HG02588 (cell line): Measurements from ENCODE around the gene RXFP3.

ENCODE experiments used
- ATAC-seq: cut with Tn5 transposase; IDR thresholded peaks from one replicate; pipeline ENCODE4 v1.9.1; 2021; ENCODE audit warnings: mild to moderate bottlenecking, moderate library complexity; ENCODE audit not compliant: unreplicated experiment

The RXFP3 gene

GRCh38 chr5:33976307-33976706, 40.1 kb downstream of the RXFP3 start:
- no peak for ATAC-seq

- ATAC-seq = no peak
Observed at GRCh38 chr5:33978306-33978705, 42.1 kb downstream of the RXFP3 start.

GRCh38 chr5:33980030-33980429, 43.8 kb downstream of the RXFP3 start:
- no peak for ATAC-seq

DNA sequence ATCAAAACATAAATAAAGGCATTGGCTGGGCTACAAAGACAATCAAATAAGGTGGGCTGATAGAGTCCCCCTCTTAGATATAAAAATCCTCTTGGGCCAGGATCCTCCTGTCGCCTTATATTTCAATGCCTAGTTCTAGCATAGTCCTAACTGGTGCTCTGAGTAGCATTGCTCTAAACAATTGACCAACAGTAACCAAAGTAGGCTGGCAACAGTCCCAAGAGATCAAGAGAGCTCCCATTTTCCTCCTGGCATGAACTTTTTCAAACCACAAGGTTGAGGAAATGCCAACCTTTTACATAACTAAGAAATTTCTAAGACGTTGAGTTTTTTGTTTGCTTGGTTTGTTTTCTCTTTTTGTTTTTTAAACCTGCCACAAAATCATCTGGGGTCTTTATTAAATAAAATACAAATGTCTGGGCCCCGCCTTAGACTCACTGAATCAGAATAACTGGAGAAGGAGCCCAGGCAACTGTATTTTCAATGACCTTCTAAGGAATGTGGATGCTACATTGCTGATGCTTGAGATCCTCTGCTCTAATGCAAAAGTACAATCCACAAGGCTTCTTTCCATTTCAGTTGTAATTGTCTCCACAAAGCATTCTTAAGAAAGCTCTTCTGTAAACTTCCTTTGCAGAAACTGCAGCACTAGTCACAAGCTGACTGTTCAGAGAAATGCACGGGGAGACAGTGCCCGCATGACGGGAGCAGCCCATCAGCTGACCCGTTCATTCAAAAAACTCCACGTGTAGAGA, 45.4 kb downstream of the RXFP3 start:
- ATAC-seq = no peak

DNA sequence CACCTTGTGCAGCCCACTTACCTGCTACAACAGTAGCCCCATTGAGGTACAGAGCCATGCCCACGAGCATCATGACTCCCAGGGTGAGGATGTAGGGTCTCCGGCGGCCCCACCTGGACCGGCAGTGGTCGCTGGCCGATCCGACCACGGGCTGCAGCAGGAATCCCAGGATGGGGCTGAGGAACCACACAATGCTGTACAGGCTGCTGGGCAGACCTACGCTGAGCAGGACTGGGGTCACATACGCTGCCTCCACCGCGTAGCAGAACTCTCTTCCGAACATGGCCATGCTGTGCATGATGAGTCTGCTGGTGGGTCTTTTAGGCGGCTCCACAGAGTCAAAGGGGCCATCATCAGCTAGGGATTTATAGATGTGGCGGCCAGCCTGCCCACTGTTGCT, 48.0 kb downstream of the RXFP3 start:
- no peak for ATAC-seq

GRCh38 chr5:33984671-33985124, 48.5 kb downstream of the RXFP3 start, which contains the start of gene SLC45A2:
Gene SLC45A2 (minus strand): TSS chr5:33984693. CDS start chr5:33984583, 110 bp downstream.
- no peak for ATAC-seq

DNA sequence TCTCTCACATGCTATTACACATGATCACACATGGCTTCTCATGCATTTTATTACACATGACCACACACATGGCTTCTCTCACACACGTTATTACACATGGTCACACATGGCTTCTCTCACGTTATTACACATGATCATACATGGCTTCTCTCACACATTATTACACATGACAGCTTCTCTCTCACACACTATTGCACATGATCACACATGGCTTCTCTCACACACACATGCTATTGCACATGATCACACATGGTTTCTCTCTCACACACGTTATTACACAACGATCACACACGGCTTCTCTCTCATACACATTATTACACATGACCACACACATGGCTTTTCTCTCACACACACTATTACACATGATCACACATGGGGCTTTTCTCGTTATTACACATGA, 49.3 kb downstream of the RXFP3 start:
- no peak for ATAC-seq
